GM18508 (cell line): ENCODE measurements around the gene TTYH3.

Experiments
- ATAC-seq: cut with Tn5 transposase; IDR thresholded peaks from one replicate; pipeline ENCODE4 v1.9.1; 2021; ENCODE audit warnings: moderate number of reproducible peaks; ENCODE audit not compliant: insufficient read depth, unreplicated experiment

The TTYH3 gene

DNA sequence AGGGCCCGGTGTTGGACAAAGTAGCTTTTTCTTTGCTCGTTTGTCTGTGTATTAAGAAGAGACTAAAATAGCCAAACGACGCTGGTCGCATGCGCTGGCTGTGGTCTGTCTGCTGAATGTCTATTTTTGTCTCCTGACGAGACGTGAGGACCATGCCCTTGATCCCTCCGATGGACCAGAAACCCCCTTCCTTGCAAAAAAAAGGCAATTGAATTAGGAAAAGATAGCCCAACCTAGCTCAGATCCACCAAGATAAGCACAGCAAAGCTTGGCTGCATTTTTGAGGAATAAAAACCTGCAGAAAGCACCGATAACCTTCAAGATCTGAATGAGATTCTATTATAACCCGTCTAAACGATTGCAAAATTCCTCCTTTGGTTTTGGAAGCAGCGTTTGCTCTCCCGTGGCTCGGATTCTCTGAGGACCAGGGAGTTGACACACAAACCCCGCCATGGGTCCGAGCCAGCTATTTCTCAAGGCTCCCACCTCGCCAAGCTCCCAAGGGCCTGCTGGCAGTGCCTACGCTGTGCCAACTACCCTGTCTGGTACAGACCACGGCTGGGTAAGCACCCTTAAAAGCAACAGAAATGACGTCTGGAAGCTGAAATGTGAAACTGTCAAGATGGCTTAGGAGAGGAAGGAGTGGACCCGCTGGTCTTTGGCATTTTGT is 17.7 kb upstream of the TTYH3 start:
- no peak for ATAC-seq

DNA sequence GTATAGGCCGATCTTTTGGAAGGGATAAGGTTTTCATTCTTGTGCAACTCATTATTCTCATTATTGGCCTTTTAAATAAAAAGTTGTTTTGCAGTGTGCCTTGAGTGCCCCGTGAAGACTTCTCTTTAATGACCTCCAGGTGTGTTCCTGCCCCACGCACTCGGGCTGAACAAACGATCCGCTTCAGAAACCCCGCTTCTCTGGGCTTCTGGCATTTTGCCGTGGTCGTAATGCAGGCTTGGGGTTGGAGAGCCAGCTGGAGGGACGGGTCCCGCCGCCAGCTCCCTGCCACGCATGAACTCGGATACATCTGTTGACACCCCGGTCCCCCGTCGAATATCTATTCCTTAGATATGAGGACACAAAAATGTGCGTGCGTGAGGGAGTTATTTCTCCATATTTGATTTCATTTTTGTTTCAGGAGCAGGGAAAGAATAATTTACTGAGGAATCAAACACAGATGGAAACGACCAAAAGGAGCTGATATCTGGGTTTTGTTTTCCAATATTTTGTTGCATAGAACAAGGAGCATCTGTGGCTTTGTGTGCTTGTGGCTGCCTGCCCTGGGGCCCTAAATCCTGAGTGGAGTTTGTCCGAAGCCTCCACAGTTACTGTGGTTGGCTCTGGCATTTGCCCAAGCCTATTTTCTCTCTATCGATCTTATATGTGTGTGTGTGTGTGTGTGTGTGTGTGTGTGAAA is 17.0 kb upstream of the TTYH3 start:
- ATAC-seq: no peak

DNA sequence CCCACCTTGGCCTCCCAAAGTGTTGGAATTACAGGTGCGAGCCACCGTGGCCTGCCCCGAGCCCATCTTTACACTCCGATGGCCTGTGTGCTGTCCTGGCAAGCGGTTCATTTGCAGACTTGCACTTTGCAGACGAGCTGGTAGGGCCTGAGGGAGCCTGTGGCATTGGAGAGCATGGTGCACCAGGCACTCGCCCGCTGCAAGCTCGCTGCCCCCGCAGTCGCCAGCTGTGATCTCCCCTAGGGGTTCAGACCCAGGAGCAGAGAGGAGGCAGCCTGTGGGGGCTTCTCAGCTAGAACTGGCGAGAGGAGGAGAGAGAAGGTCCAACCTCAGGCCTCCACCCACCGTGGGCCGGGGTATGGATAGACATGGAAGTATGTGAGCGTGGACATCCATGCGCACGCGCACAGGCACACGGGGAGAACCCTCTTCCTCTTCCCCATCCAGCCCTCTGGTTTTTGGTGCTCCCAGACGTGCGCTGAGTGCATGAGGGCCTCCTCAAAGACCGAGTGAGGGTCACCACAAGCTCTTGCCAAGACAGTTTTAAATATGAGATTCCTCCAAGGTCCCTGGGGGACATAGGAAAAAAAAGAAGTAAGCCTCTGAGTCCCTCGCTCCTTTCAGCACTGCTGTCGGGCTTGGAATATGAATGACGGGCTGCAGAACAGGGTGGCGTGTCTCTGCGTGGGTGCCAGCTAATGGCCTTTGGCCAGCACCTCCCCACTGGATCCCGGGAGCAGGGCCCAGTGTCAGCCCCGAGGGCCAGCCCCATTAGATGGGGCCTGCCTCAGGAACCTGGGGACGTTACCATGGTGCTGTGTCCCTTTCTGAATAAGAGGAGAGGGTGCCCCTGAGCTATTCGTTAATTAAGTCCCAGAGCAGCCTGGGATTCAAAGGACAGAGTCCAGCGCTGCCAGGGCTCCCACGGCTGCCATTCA is 15.1 kb upstream of the TTYH3 start:
- no peak for ATAC-seq

DNA sequence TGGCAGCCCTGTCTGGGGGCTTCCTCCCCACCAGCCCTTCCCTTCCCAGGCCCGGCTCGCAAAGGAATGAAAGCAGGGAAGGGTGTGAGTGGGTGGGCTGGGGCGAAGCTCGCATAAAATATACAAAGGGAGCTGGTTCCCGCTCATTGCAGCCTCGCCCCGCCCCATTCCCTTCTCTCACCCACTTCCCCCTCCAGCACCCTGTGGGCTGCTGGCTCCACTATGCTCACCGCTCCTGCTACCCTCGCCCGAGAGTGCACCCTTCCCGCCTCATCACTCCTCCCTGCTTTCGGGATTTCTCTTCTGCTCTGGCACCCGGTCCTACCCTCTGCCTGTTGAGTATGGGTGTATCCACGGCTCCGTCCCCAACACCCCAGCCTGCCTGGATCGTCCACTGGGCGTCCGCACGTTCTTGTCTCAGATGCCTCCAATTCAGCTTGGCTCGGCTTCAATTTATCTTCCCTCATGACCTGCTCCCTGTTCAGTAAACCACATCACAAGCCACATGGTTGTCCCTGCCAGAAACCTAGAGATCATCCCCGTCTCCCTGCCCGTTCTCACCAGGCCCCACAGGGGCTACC is 14.4 kb upstream of the TTYH3 start:
- ATAC-seq: no peak

DNA sequence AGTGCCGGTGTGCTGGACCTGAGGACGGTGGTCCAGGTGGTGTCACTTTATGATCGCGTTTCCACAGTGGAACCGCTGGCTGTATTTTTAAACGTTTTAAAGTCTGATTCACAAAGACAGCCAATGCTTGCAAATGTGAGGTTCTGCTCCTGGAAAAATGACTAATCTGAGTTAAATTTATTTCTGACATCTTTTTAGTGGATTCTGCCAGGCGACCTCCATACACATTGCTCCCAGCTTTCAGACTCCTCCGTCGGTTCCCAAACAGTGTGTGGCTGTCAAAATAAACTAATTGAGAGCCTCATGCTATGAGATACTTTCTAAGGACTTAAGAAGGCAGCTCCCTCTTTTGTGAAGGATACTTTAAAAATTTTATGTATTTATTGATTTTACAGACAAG is 12.7 kb upstream of the TTYH3 start:
- ATAC-seq: no peak

DNA sequence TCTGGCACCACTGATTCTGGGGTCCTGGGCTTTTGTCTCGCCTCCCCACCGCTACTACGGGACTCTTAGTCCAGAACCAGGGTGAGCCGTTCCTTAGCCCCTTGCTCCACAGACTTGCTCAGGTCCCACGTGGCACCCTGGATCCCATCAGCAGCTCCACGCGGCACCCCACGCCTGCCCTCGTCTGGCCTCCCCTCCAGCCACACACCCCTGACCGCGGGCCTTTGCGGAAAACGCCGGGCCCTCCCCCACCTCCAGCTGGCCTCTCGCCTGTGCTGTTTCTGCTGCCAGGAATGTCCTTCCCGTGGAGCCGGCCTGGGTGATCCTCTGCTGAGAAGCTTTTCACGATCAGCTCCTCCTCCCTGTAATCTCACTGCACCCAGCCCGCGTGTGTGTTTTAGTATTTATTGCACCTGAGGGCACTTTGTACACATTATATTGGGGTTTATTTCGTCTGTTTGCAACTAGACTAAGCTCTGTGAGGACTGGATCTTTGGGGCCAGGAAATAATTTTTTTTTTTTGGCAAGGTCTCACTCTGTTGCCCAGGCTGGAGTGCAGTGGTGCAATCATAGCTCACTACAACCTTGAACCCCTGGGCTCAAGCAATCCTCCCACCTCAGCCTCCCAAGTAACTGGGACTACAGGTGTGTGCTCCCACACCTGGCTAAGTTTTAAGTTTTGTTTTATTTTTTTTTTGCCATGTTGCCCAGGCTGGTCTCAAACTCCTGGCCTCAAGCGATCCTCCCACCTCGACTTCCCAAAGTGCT is 10.5 kb upstream of the TTYH3 start:
- ATAC-seq: no peak

DNA sequence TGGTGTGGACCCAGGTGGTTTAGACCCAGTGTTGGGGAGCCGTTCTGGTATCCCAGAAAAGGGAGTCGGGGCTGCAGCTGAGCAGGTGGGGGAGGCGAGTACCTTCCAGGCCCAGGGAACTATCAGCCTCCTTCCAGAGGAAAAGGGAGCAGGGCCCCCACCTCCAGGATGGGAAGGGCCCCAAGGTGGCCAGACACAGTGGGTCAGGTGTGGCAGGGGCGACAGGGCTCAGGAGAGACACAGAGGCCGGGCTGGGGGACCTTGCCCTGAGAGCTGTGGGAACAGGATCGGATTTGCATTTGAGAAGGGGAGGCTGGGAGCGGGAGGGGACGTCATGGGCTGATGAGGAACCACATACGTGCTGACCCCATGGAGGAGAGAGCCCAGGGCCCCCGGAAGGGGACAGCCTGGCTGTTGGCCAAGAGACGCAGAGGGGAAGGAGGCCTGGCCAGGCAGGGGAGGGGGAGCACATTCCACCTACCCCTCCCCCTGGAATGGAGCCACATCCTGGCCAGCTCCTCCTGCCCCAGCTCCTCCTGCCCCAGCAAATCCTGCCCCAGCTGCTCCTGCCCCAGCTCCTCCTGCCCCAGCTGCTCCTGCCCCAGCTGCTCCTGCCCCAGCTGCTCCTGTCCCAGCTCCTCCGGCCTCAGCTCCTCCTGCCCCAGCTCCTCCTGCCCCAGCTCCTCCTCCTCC is 9.7 kb upstream of the TTYH3 start:
- ATAC-seq: no peak

DNA sequence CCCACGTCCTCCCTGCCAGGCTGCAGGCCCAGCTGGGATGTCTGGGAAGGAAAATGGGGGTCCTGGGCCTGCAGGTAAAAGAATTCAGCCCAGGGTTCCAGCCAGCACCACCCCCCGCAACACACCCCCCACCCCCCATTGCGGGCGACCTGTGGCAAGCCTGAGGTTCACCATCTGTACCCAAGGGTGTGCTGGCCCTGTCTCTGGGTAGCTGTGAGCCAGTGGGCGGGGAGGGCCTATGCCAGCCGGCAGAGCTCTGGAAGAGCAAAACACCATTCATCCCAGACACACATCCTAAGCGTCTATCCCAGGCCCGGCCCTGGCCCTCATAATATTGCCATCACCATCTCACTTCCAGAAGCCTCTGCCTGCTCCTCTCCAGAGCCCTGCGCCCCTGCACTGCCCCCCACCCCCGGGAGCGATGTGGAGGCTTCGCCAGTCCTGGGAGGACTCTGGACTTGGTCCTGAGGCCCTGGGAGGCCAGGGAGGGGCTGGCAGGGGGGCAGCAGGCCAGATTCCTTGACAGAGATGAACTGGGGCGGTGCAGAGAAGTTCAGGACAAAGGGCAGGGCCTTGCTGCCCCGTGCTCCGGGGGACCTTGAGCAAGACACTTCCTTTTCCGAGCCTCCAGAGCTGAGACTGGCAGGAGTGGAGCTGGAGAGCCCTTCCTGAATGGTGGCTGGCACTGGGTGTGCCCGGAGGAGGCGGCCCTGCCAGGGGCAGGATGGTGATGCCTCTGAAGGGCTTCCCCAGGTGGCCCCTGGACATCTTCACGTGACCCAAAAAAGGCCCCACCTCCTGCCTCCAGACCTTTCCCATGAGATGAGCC is 8.7 kb upstream of the TTYH3 start:
- ATAC-seq: no peak

DNA sequence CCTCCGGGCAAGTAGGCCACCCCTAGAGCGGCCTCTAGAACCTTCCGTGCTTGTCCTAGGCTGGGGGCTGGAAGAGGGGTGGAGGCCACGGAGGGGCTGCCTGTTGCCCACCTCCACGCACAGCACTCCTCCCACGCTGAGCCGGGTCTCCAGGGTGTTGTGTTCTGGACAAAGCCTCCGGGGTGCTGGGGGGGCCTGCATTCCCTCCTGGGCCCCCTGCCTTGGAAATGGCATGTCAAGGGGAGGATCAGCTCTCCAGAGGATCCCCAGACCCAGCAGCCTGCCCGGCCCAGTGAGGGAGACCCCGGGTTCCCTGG is 8.1 kb upstream of the TTYH3 start:
- ATAC-seq: no peak

DNA sequence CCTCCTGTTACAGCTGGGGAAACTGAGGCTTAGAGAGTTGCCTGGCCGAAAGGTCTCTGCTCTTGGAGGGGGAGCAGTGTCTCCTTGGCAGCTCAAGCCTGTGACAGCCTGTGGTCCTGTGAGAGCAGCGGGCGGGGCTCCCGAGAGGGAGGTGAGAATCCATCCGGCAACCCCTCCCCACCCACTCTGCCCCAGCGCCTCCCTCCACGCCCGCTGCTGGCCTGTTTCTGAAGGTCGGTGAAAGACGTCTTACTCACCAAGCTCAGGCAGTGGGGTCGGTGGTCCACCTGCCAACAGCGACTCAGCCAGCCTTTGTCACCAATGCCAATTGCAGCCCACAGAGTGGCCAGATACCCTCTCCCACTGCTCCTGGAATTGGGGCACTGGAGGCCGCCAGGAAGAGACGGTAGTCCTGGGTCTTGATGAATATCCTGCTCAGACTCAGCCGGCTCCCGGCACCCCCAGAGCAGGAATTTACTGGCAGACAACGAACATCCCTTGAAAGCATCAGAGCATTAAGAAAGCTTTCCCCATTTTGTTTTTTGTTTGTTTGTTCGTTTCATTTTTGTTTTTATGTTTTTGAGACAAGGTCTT is 7.4 kb upstream of the TTYH3 start:
- no peak for ATAC-seq

DNA sequence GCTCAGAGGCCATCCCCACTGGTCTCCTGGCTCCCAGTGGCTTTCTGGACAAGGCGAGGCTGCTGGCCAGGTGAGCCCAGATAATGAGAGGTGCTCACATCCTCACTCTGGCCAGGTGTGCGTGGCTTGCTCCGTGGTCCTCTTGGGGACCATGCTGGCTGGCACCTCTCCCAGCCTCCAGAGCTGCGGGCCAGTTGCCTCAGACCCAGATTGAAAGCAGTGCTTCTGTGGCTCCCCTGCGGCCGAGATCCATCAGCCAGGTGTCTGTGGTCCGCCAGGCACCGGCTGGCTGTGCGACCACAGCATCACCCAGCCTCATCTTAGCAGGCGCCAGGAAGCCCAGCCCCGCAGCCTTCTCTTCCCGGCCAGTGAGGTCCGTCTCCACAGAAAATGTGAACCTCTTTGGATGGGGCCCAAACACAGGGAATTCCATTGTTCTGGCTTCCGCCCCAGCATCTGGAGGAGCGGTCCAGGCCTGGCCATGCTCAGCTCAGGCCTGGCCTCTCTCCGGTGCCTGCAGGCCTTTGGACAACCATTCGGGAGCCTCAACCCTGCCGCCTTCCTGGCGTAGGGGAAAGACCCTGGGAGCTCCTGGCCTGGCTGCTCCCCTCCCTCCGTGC is 5.2 kb upstream of the TTYH3 start:
- ATAC-seq: no peak

DNA sequence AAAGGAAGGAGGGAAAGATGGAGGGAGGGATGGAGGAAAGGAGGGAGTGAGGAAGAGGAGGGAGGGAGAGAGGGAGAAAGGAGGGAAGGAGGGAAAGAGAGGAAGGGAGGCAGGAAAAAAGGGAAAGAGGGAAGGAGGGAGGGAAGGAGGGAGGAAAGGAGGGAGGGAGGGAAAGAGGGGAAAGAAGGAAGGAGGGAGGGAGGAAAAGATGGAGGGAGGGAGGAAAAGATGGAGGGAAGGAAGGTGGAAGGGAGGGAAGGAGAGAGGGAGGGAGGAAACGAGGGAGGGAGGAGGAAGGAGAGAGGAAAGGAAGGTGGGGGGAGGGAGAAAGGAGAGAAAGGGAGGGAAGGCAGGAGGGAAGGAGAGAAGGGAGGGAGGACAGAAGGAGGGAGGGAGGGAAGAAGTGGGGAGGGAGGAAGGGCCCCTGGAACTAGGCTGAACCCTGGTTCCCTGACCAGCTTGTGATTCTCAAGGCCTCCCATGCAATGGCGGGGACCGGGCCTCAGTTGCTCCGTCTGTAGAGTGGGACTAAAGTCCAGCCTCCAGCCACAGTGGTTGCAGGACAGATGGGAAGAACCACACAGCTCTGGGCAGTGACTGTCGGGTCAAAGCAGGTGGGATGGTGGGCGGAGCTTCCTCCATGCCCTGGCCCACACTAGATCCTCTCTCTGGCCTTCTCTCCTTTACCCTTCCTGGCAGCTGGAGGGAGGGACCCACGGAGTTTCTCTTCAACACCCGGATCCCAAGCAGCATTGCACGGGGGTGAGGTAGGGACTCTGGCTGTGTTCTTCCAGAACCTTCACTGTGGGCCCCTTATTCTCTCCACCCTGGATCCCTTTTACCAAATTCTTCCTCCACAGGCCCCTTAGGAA is 4.3 kb upstream of the TTYH3 start:
- ATAC-seq: no peak

DNA sequence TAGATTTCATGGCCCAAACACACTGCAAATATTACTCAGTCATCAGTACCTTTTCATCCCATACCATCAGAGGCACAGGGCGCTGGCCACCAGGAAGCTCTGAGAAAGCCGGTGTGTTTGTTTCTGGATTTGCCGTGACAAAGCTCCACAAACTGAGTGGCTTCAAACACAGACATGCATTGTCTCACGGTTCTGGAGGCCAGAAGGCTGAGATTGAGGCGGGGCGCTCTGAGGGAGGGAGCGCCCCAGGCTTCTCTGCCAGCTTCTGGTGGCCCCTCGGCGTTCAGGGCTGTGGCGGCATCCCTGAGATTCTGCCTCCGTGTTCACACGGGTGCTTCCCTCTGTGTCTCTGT is 3.7 kb upstream of the TTYH3 start:
- no peak for ATAC-seq

DNA sequence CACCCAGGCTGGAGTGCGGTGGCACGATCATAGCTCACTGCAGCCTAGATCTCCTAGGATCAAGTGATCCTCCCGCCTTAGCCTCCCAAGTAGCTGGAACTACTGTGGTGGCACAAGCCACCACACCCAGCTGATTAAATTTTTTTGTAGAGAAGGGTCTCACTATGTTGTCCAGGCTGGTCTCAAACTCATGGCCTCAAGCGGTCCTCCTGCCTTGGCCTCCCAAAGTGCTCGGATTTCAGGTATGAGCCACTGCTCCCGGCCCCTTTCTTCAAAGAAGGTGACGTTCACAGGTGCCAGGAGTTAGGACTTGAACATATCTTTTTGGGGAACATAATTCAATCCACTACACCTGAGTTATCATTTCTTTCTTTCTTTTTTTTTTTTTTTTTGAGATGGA is 2.9 kb upstream of the TTYH3 start:
- no peak for ATAC-seq

DNA sequence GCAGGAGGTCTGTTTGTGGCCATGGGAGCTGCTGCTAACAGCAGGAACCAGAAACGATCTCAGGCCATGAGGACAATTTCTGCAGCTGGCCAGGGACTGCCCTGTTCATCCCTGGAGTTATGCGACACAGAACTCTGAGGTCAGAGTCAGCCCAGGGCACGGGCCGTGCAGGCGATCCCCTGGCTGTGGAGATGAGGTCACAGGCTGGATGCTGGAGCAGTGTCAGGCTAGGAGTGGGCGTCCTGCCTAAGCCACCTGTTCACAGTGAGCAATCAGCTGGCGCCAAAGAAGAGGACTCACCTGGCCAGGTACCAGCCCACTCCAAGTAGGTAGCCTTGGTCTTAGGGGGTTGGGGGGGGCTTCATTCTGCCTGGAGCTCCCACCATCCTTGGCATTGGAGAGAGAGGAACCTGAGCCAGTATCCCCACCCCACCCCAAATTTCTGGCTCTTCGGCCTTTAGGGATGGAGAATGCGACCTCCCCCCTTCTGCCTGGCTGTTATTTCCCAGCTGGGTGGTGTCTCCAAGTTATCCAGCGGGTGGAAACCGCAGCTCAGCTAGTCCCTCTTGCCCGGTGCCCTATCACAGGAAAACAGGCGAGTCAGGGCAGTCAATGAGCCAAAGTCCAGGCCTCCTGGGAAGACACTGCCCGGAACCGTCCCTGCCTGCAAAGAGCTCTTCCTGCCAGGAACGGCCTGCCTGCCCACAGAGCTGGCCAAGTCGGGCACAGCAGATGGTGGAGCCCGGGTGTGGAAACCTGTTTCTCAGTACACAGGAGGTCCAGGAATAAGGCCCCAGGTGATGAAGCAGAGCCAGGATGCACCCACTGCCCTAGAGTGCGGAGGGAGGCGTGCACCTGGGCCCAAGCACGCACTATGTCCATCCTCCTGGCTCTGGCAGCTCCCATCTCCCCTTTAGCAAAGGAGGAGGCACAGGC is 1.8 kb upstream of the TTYH3 start:
- no peak for ATAC-seq
